Sigmoid colon (tissue), 7 donors: ENCODE results near the gene CDSN. TPM values are rescaled to one million over a fixed set of nuclear protein-coding genes. Genes with fewer than 3 reads are reported as not detected.

ENCODE experiments used
- DNase-seq: peaks from one replicate; pipeline ENCODE4 v3.0.0-alpha.2; 2019
- H3K27ac ChIP-seq, 4 donors: fragments of 200-600 bp; sonication (generic); one replicate each; pipeline ENCODE4 v1.5.1; 2016 to 2019; ENCODE audit warnings: mild to moderate bottlenecking in 1 of 4
- H3K27me3 ChIP-seq, 3 donors: fragments of 200-600 bp; sonication (generic); one replicate each; pipeline ENCODE4 v1.5.1; 2019; ENCODE audit warnings: mild to moderate bottlenecking in 1 of 3
- H3K36me3 ChIP-seq, 4 donors: fragments of 200-600 bp; sonication (generic); one replicate each; pipeline ENCODE4 v1.5.1; 2016 to 2019
- H3K4me1 ChIP-seq, 4 donors: fragments of 200-600 bp; sonication (generic); one replicate each; pipeline ENCODE4 v1.5.1; 2017 to 2019
- H3K4me3 ChIP-seq, 4 donors: fragments of 200-600 bp; sonication (generic); one replicate each; pipeline ENCODE4 v1.5.1; 2017 to 2019; ENCODE audit warnings: mild to moderate bottlenecking in 2 of 4, moderate library complexity in 1 of 4
- H3K9me3 ChIP-seq, 4 donors: fragments of 200-600 bp in 3 of 4; sonication (generic) in 3 of 4; one replicate each; pipeline versions ENCODE4 v1.5.1 to v1.6.1; 2013 to 2019
- CTCF ChIP-seq, 4 experiments: fragments of 450-650 bp in 3 of 4; fragments of 200-600 bp in 1 of 4; IDR thresholded peaks; one replicate each; pipeline ENCODE4 v1.5.1; 2016 to 2019; ENCODE audit warnings: antibody characterized with exemption in 4 of 4, mild to moderate bottlenecking in 3 of 4, moderate library complexity in 2 of 4
- EP300 ChIP-seq, 4 donors: sonication (generic); formaldehyde crosslinking; IDR thresholded peaks; one replicate each; pipeline ENCODE4 v1.6.1; 2017; ENCODE audit warnings: antibody characterized with exemption in 4 of 4
- POLR2A ChIP-seq, 2 donors: fragments of 450-650 bp; IDR thresholded peaks; one replicate each; pipeline ENCODE4 v1.6.1; 2016; ENCODE audit warnings: antibody characterized with exemption in 2 of 2, mild to moderate bottlenecking in 2 of 2, moderate library complexity in 2 of 2
- POLR2AphosphoS5 ChIP-seq, 4 donors: sonication (generic); formaldehyde crosslinking; IDR thresholded peaks; one replicate each; pipeline ENCODE4 v1.6.1; 2017; ENCODE audit warnings: antibody characterized with exemption in 4 of 4
- WGBS, 2 donors: extraction: QIAGEN DNeasy Blood & Tissue Kit; methylation state at CpG; one replicate each; pipeline ENCODE4 v1.1.7; 2013; 5-methylcytosine and 5-hydroxymethylcytosine counted together
- intact Hi-C: fragments of 100-400 bp; cut with DNase I; formaldehyde crosslinking; loops from one replicate; pipeline ENCODE4 v1.15.1; 2023
- polyA plus RNA-seq, 3 donors: library from polyadenylated mRNA; stranded (reverse); fragments of 200-250 nt; gene quantifications; one replicate each; pipeline ENCODE4 v1.2.3, GENCODE V29; 2013
- total RNA-seq, 4 donors: library from RNA; depleted of rRNA; stranded (reverse); fragments of >200 nt; gene quantifications; one replicate each; pipeline ENCODE4 v1.1.0, GENCODE V29; 2016
- donor health status: healthy with polysubstance abuse.
- donor health status: Bipolar disorder and iron deficiency.
- donor health status: healthy.

The CDSN gene
- total and polyA plus RNA-seq, 7 donors: not detected

- Histone ChIP-seq H3K27ac (no peak overlapping the region), H3K27me3 (no peaks in the 10 kb centered on the region), H3K4me1 (no peaks in the 10 kb centered on the region), H3K9me3 (no peaks in the 10 kb centered on the region), H3K4me3 (no peak overlapping the region), H3K36me3 (peaks cover 0 to 39% (median 2%) of the 10 kb centered on the region in 4 donors)
- 81 to 93% methylated on average over 6 of the region's 6 CpGs for WGBS, 2 donors
- TF ChIP-seq POLR2A (IDR thresholded peaks at IDR 0.05) (no peak), CTCF (IDR thresholded peaks at IDR 0.05) (no peak), EP300 (IDR thresholded peaks at IDR 0.05) (no peak), POLR2AphosphoS5 (IDR thresholded peaks at IDR 0.05) (no peak)
- intact Hi-C loops: no loop called here
- no peak for DNase-seq
Measured at GRCh38 chr6:31149827-31150447, 29.7 kb upstream of the CDSN start.

GRCh38 chr6:31145386-31145785 lies 25.1 kb upstream of the CDSN start:
- intact Hi-C loops: no loop called here
- Histone ChIP-seq H3K9me3 (no peaks in the 10 kb centered on the region), H3K4me3 (no peak overlapping the region), H3K27me3 (no peaks in the 10 kb centered on the region), H3K27ac (no peak overlapping the region), H3K4me1 (peaks cover 0 to 12% (median 4%) of the 10 kb centered on the region in 4 donors), H3K36me3 (peaks cover 0 to 21% (median 4%) of the 10 kb centered on the region in 4 donors)
- TF ChIP-seq CTCF (IDR thresholded peaks at IDR 0.05) (no peak), POLR2AphosphoS5 (IDR thresholded peaks at IDR 0.05) (no peak), EP300 (IDR thresholded peaks at IDR 0.05) (no peak), POLR2A (IDR thresholded peaks at IDR 0.05) (no peak)
- 83 to 92% methylated on average over 10 of the region's 10 CpGs for WGBS, 2 donors
- no peak for DNase-seq

- WGBS, 2 donors: 15 to 70% methylated on average over 11 of the region's 11 CpGs
- TF ChIP-seq CTCF (IDR thresholded peaks at IDR 0.05) (no peak), EP300 (IDR thresholded peaks at IDR 0.05) (no peak), POLR2AphosphoS5 (IDR thresholded peaks at IDR 0.05) (no peak), POLR2A (IDR thresholded peaks at IDR 0.05) (no peak)
- no peak overlapping the region for H3K27ac ChIP-seq
Measured at GRCh38 chr6:31144970-31145340, 24.7 kb upstream of the CDSN start.

GRCh38 chr6:31144296-31144969 lies 24.2 kb upstream of the CDSN start:
- 23 to 69% methylated on average over 18 of the region's 18 CpGs for WGBS, 2 donors
- no peak overlapping the region for H3K27ac ChIP-seq

More at GRCh38 chr6:31144970-31145340, 24.7 kb upstream of the CDSN start:
- Histone ChIP-seq H3K4me1 (peaks cover 0 to 12% (median 4%) of the 10 kb centered on the region in 4 donors), H3K4me3 (no peak overlapping the region), H3K27me3 (no peaks in the 10 kb centered on the region), H3K9me3 (no peaks in the 10 kb centered on the region), H3K36me3 (peaks cover 0 to 17% (median 4%) of the 10 kb centered on the region in 4 donors)
- intact Hi-C loops: no loop called here
- no peak for DNase-seq

More at GRCh38 chr6:31144296-31144969, 24.2 kb upstream of the CDSN start:
- H3K9me3 ChIP-seq: no peaks in the 10 kb centered on the region
- peaks cover 0 to 14% (median 4%) of the 10 kb centered on the region in 4 donors for H3K4me1 ChIP-seq
- intact Hi-C loops: no loop called here
- no peak for DNase-seq
- no peak for TF ChIP-seq CTCF (IDR thresholded peaks at IDR 0.05)
- no peak for TF ChIP-seq POLR2A (IDR thresholded peaks at IDR 0.05)
- no peak for TF ChIP-seq EP300 (IDR thresholded peaks at IDR 0.05)
- no peak for TF ChIP-seq POLR2AphosphoS5 (IDR thresholded peaks at IDR 0.05)
- no peaks in the 10 kb centered on the region for H3K27me3 ChIP-seq
- no peak overlapping the region for H3K4me3 ChIP-seq
- H3K36me3 ChIP-seq: peaks cover 0 to 12% (median 2%) of the 10 kb centered on the region in 4 donors
